AML-193 (cell line): ENCODE results near the gene CDK9.
A peak's percentile ranks its signal among the peaks of the same experiment; 100 is the strongest.

ENCODE experiments used
- DNase-seq, 2 experiments: peaks; one replicate each; lab custom pipeline; 2025; lab: John Stamatoyannopoulos, UW

CDK9 gene

DNA sequence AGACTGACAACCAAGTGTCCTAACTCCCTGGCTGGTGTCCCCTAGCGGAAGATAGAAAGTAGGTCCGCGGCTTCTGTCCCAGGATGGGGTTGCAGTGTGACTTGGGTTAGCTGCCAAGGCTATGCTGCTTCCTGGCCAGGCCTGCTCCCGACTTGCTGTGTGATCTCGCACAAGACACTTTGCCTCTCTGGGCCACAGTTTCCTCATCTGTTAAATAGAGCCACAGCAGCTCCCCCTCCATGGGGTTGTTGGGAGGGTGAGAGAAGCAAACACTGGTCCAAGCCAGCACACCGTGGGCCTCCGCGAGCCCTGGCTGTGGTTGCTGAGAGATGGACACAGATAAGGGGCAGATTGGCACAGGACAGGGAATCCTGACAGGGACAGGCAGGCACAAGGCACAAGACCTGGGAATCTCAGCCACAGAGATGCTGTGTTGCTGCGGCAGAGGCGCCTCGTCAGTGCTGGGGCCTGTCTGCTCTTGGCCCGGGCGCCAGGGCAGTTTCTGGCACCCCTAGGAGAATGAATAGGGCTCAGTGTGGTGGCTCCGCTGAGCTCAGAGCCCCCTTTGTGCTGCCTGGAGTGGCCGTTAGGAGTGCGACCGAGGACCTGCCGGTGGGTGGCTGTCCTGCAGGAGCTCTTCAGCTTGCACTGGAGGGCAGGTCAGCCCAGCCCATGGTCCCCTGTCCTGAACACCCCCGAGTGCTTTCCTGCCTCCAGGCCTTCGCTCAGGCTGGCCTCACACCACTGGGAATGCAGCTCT, 5.5 kb upstream of the CDK9 start:
- DNase-seq, result no peak

DNA sequence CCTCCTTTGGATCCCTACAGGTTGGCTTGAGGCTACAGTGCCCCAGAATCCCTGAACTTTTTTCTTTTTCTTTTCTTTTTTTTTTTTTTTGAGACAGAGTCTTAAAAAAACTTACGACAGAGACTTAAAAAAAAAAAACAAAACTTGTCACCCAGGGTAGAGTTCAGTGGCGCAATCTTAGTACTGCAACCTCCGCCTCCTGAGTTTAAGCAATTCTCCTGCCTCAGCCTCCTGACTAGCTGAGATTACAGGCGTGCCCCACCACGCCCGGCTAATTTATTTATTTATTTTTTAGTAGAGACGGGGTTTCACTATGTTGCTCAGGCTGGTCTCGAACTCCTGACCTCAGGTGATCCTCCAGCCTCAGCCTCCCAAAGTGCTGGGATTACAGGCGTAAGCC, 4.9 kb upstream of the CDK9 start:
- peak; percentile 85 to 86 for DNase-seq

DNA sequence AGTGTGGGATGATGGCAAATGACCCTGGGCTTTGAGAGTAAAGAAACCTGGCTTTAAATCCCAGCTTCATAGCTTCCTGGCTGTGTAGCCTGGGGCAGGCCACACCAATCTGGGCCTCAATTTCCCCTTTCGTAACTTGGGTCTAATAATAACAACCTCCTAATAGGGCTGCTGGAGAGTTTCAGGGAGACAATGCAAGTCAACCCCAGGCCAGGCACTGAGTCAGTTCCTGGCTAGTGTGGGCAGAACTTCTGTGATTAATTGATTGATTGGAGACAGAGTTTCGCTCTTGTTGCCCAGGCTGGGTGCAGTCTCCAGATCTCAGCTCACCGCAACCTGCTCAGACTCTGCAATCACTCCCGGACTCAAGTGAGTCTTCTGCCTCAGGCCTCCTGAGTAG, 4.0 kb upstream of the CDK9 start:
- no peak for DNase-seq

DNA sequence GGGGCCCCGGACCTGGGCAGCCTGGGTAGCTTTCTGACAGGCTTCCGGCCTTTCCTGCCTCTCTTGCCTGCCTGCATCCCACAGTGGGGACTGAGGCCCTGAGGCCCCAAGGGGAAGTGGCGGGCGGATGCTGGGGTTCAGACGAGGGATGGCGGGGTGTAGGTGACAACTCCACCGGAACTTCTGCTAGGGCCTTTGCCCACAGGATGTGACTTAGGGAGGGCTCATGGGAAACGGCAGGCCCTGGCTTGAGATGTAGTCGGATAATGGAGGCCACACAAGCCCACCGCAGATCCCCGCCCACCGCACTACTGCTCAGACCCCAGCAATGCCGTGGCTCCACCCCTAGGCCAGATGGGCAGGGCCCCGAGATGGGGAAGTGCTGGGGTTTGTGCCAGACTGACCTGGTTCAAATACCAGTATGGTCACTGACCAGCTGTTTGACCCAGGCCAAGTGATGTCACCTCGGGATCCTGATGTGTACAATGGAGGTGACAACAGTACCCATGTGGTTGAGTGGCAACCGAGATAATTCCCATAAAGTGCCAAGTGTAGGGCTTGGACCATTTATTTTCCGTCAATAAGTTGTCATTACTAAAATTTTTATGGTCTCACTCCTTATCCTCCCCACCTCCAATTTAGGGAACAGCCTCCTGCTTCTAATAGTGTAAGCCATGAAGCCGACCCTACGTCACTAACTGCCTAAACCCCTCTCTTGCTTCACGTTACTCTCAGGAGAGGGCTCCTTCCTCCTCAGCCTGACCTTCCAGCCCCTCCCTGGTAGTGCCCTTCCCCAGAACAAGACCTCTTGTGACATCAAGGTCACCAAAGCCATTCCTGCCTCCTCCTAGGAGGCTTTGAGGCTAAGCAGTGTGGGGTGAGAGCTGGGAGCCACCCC, 2.5 kb upstream of the CDK9 start:
- peak; percentile 97 to 98 for DNase-seq

DNA sequence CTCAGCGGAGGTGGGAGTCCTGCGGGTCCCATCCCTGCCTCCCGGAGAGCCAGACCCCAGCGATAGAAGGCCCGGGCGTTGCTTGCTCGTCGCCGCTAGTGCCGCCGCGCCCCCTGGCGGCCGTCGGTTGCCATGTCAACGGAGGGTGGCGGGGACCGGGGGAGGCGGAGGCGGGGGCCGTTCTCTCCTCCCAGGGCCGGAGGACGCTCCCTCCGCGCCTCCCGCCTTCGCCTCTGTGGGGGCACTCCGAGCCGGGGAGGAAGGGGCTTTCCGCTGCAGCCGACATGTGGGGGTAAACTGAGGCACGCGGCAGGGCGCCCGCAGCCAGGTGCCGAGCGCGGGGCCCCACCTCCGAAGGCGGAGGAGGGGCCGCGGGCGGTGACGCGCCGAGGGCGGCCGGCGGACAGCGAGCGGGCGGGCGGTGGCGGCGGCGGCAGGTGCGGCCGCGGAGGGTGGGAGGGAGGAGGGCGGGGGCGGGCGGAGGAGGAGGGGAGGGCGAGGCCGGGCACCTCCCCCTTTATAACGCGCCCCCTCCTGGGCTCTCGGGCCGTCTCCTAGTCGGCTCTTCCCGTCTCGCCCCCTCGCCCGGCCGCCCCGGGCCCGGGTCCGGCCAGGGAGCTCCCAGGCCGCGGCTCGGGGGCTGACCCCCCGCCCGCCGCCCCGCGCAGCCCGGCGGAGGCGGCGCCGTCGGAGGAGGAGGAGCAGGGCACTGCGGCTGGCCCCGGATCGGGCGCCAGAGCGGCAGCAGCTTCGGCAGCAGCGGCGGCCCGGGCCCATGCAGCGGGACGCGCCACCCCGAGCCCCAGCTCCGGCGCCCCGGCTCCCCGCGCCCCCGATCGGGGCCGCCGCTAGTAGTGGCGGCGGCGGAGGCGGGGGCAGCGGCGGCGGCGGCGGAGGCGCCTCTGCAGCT, 556 bp upstream of the CDK9 start:
- peak; percentile 49 to 59 for DNase-seq

DNA sequence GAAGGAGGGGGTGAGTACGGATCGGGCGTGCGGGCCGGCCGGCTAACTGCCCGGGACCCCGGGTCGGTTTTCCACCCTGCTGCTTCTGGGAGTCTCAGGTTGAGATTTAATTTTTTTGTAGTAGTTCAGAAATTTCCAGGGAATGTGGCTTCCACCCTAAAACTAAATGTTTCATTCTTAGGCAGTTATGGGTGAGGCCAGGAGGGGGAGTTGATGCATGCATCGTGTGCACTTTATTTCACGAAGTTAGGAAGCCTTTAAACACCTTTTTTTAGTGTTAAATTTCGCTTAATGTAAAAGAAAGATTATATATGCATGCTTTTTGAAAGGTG, 905 bp downstream of the CDK9 start:
- peak in 1 of 2 experiments; percentile 44 for DNase-seq

DNA sequence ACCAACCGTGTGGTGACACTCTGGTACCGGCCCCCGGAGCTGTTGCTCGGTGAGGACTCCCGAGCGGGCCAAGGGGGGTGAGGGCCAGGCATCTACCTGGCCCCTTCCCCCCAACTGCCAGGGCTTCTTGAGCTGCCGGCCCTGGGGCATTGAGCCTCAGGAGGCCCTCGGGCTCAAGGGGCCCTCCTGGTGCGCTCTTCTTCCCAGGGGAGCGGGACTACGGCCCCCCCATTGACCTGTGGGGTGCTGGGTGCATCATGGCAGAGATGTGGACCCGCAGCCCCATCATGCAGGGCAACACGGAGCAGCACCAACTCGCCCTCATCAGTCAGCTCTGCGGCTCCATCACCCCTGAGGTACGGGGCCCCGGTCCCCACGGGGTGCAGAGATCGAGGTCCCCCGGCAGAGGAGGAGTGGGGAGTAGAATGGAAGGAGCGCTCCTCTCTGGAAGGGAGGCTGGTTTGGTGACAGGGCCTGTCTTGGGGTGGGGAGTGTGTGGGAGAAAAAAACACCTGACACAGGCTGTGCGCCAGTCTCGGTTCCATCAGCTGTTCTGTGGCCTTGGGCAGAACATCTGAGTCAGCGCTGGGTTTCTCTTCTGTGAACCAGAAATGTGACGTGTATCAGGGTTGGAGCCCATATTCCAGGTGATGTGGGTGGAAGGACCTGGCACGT, 2.6 kb downstream of the CDK9 start:
- DNase-seq, result no peak

DNA sequence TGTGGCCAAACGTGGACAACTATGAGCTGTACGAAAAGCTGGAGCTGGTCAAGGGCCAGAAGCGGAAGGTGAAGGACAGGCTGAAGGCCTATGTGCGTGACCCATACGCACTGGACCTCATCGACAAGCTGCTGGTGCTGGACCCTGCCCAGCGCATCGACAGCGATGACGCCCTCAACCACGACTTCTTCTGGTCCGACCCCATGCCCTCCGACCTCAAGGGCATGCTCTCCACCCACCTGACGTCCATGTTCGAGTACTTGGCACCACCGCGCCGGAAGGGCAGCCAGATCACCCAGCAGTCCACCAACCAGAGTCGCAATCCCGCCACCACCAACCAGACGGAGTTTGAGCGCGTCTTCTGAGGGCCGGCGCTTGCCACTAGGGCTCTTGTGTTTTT, 3.3 kb downstream of the CDK9 start:
- DNase-seq, result no peak

DNA sequence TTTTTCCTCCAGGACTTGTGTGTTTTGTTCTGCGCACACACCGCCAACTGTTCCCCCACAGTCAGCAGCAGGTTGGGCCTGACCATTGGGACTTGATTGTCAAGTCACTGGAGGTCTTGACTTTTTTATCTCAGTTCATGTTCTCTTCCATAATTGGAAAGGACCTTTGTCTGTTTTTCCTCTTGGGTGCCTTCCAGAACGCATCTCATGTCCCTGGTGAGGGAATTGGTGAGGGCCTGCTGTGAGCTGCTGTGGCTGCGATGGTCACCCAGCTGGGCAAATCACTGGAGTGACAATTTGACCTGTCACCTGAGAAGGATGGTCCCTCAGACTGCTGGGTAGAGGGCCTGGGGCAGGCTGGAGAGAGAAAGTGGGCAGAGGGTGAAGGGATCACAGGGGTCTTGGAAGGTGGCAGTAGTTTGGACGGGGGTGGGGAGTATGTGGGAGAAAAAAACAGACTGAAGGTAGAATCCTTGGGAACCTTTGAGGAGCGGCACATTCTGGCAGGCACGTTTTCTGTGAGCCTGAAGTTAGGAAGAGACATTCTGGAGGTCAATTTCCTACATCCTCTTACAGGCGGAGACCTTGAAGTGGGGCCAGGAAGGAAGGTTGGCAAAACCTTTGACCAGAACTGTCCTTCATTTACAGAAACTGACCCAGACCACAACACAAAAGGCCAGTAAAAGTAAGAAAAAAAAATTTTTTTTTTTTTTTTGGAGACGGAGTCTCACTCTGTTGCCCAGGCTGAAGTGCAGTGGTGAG, 4.4 kb downstream of the CDK9 start:
- DNase-seq, result no peak

DNA sequence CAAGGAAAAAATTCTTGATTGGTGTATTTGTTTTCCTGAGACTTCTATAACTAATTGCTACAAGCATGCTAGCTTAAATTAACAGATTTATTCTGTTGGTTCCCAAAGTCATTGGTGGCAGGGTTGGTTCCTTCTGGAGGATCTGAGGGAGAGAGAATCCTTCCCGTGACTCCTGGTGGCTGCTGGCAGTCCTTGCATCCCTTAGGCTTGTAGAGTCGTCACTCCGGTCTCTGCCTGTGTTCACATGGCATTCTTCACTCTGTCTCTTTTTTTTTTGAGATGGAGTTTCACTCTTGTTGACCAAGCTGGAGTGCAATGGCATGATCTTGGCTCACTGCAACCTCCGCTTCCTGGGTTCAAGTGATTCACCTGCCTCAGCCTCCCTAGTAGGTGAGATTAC, 5.3 kb downstream of the CDK9 start:
- DNase-seq, result no peak

DNA sequence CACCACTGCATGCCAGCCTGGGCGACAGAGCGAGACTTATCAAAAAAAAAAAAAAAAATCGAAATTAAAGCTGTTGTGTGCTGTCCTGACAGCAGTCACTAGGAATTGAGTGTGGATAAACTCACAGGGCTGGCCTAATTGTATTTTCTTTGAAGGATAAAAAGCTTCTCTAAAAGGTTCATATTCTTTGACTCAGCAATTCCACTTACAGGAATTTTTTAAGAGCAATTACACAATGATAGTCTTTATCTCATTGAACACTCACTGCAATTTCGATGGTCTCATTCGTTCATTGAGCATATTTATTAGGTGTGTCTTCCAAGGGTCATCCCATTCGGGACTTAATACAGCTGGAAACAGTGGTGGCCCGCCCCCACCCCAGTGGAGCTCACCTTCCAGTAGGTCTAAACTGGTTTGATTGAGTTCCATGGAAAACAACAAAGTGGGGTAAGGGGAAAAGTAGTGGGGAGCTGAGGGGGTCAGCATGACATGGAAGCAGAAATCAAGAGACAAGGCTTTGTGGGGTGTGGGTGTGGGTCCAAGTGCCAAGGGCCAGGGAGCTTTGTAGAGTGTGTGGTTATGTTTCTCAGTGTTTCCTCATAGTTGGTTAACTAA, 6.7 kb downstream of the CDK9 start:
- DNase-seq, result no peak

DNA sequence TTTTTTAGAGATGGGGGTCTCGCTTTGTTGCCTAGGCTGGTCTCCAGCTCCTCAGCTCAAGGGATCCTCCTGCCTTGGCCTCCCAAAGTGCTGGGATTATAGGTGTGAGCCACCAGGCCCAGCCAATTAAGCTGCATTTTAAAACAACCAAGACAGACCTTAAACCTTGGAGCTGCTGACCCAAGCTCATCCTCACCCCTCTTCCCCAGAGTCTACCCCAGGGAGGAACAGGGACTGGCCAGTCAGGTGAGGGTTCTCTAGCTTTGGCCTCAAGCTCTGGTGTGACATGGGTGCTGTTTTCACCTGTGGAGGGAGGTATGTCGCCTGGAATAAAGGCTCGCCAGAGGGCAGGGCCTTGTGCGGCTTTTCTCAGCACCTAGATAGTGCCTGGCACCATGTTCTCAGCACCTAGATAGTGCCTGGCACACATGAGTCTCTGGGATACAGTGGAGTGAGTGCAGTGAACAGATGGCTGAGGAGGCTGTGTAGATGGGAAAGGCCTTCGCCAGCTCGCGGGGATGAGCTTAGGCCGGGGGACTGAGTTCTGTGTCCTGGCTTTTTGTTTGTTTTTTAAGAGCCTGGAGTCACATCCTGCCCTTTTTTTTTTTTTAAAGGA, 7.4 kb downstream of the CDK9 start:
- DNase-seq, result no peak

DNA sequence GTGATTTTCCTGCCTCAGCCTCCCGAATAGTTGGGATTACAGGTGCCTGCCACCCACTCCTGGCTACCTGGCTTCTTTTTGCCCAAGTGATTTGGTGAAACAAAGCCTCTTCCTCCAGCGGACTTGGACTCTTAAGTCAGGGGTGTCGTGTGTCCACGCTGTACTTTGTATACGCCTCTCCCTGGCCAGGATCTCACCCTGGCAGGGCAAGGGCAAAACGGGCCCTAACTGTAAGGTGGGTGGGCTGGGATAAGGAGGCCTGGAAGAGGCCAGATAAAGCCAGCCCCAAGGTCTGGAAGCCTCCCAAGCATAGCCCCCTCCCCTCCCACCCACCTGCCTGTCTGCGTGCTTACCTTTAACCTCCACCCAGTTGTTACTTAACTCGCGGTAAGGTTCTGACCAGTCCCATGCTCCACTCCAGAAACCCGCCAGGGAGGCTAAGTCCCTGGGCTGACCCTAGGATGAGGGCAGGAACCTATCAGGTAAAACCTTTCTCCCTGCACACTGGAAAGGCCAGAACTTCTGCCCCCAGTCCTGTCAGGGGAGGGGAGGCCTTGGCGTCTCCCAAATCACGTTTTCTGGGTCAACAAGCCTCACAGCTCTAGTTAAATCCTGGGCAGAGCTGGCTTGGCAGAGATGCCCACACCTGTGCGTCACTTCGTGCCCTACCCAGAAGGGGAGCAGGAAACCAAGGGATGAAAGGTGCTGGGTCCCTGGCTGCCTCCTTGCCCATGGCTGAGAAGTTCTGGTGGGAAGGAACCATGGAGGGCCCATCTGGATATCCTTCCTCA, 8.4 kb downstream of the CDK9 start:
- no peak for DNase-seq

DNA sequence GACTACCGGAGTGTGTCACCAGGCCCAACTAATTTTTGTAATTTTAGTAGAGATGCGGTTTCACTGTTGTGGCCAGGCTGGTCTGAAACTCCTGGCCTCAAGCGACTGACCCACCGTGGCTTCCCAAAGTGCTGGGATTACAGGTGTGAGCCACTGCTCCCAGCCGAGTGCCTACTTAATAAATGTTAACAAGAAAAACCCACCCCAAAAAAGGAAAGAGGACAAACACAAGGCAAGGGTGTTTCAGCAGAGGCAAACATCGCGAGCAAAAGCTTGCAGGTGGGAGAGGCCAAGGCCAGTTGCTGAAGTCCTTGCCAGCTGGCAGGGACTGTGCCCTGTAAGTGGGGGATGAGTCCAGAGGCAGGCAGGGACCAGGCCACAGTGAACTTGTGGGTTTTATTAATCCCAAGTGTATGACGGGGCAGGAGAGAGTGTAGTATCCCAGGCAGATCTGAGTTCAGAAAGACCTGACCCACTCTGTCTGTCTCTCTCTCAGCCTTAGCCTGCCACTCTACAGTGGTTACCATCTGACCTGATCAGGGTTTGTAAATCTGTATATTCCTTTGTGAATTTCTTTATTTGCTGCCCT, 10.5 kb downstream of the CDK9 start:
- DNase-seq, result no peak

DNA sequence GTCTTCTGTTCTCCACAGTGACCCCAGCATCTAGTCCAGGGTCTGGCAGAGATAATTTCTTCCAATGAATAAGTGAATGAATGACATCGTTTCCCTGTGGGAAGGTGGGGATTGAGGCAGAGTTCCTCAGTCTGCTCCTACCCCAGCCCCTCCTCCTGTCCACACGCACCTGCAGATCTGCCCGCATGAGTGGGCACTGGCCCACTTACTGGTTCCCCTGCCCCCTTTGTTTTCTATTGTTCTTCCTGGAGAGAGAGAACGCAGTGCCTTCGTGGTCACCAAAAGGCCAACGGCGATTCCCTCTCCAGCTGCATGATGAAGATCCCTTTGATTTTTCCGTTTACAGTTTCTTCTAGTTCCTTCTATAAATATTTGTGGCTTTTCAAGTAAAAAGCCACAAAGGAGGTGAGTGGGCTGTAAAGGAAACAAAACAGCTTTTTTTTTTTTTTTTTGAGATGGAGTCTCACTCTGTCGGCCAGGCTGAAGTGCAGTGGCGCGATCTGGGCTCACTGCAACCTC, 11.1 kb downstream of the CDK9 start:
- DNase-seq, result peak in 1 of 2 experiments; percentile 19

DNA sequence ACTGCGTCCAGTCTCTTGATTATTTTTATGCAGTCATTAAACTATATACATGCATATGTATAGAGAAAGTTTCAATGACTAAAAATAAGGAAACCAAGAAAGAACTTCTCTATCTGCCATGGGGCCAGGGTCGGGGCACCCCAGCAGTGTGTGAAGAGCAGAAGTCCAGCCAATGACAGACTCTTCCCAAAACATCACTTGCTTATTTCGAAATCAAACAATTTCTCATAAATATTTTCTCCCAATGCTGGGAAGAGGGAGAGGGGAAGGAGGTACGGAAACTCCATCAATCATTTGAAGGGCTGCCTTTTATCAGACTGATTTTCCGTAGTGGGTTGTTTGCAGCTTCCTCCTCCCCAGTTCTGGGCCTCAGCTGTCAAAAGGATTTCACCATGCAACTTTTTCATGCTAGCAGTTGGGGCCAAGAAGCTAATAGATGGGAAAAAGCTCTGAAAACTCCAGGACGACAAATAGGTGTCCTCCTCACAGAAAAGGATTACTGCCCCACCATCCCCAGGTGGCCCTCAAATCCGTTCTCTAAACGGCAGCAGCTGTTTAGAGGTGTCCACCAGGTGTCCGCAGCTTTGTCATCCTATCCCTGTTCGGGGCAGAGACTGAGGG, 16.2 kb downstream of the CDK9 start:
- DNase-seq, result peak in 1 of 2 experiments; percentile 54

DNA sequence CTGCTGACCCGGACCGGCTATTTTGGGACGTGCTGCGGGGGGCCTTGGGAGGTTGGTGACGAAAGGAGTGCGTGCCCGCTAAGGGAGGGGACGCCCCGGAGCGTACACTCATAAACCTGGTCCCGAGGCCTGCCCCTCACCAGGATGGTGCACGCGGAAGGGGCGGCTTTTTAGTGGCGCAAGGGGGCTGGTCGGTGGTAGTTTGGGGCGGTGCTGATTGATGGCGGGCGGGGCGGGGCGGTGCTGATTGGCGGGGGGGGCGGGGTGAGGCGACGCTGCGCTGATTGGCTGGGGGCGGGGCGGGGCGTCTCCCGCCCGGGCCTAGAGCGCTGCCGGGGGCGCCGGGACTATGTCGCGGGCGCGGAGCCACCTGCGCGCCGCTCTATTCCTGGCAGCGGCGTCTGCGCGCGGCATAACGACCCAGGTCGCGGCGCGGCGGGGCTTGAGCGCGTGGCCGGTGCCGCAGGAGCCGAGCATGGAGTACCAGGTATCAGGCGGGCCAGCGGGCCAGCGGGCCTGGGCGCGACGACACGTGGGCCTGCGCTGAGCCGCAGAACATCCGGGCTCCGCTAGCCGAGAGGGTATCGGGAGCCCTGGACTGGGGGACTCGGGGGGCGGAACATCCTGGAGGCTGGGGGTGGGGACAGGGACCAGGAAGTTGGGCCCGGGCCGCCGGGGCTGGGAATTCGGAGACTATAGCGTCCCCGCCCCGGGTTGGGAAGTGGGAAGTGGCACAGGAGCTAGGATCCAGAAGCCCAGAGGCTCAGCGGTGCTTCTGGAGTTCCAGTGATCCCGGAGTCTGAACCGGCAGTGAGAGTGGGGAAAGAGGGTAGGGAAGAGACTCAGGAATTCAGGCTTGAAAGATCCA, 17.0 kb downstream of the CDK9 start, which contains the start of gene FPGS:
TSS of gene FPGS (plus strand) at position 307 of the 868 bp plus-strand sequence. CDS start at position 350, 43 bp downstream.
- peak; percentile 71 to 76 for DNase-seq
